ENCODE results near the gene SLCO1B1.

DNA sequence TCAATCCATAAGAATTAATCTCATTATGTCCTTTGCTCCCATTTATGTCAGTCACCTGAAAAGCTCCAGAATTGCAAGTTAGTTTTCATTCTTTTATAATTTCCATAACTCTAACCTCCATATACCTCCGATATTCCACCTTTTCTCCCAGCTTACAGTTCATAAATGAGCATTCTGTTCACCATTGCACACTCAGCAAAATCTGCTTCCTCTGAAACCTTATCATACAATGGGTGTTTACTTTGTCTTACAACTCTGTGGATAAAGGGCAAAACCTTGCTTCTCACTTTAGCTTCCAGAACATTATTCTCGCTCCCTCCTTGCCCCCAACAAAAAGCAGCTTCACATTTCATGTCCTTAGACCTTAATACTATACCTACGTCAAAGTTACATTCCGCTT, 19.3 kb upstream of the SLCO1B1 start:
- TF ChIP-seq, protein P1, sequence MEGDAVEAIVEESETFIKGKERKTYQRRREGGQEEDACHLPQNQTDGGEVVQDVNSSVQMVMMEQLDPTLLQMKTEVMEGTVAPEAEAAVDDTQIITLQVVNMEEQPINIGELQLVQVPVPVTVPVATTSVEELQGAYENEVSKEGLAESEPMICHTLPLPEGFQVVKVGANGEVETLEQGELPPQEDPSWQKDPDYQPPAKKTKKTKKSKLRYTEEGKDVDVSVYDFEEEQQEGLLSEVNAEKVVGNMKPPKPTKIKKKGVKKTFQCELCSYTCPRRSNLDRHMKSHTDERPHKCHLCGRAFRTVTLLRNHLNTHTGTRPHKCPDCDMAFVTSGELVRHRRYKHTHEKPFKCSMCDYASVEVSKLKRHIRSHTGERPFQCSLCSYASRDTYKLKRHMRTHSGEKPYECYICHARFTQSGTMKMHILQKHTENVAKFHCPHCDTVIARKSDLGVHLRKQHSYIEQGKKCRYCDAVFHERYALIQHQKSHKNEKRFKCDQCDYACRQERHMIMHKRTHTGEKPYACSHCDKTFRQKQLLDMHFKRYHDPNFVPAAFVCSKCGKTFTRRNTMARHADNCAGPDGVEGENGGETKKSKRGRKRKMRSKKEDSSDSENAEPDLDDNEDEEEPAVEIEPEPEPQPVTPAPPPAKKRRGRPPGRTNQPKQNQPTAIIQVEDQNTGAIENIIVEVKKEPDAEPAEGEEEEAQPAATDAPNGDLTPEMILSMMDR (IDR thresholded peaks at IDR 0.05) = no peak
- no peak for TF ChIP-seq POLR2A (IDR thresholded peaks at IDR 0.05)

All from lower leg skin (tissue), 3 donors.